Nucleus accumbens (tissue), 56 donors: ENCODE measurements around the gene CATSPERZ.

ENCODE experiments used
- DNase-seq, 56 donors: peaks; one replicate each; lab custom pipeline; 2025; lab: John Stamatoyannopoulos, UW

The CATSPERZ gene

DNA sequence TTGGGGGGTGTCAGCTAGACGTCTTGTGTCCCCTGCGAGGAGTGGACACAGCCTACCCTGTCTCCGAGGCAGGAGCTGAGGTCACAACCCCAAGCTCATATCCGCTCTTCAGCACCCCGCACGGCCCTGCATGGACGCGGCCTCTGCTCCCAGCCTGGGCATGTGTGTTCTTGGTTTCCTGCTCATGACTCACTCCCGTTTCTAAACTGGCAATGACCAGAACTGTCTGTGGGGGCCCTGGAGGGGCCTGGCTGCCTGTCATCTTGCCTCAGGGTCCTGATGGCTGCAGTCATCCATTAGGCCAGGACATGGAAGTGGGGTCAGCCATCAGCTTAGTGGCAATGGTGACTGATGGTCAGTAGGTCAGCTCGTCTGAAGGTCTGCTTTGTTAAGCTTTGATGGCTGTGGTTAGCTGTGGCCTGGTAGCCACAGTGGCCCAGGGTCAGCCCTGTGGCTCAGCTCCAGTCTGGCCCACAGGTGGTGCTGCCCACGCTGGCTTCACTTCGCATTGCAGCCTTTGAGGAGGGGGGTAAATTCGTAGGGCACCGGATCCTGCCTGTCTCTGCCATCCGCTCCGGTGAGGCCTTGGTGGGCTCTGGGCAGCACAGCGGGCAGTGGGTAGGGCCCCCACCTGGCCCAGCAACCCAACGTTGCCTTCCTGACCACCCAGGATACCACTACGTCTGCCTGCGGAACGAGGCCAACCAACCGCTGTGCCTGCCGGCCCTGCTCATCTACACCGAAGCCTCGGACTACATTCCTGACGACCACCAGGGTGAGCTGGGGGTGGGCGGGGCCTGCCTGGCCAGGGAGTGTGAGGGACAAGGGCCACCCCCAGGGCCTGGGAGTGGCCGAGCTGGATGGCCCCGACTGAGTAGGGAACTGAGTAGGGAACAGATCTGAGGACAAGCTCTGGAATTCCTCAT is 36.9 kb upstream of the CATSPERZ start:
- DNase-seq: no peak

DNA sequence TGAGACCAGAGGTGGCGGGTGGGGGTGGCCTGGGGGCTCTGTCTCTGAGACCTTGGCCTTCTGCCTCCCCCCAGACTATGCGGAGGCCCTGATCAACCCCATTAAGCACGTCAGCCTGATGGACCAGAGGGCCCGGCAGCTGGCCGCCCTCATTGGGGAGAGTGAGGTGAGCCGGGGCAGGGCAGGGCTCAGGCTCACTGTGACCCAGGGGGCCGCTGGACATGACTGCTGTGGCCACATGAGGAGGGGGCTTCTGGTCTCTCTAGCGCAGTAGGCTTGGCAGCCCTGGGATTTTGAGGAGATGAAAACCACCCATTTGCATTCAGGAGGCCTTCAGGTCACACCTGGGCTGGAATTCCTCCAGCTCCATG is 36.2 kb upstream of the CATSPERZ start:
- DNase-seq: no peak

GRCh38 chr11:64264371-64264852 is 35.7 kb upstream of the CATSPERZ start:
- DNase-seq: no peak

GRCh38 chr11:64265176-64266160 is 34.7 kb upstream of the CATSPERZ start:
- no peak for DNase-seq

- no peak for DNase-seq
Observed at GRCh38 chr11:64266339-64266738, 33.8 kb upstream of the CATSPERZ start.

- DNase-seq: no peak
Observed at GRCh38 chr11:64267207-64267945, 32.8 kb upstream of the CATSPERZ start.

DNA sequence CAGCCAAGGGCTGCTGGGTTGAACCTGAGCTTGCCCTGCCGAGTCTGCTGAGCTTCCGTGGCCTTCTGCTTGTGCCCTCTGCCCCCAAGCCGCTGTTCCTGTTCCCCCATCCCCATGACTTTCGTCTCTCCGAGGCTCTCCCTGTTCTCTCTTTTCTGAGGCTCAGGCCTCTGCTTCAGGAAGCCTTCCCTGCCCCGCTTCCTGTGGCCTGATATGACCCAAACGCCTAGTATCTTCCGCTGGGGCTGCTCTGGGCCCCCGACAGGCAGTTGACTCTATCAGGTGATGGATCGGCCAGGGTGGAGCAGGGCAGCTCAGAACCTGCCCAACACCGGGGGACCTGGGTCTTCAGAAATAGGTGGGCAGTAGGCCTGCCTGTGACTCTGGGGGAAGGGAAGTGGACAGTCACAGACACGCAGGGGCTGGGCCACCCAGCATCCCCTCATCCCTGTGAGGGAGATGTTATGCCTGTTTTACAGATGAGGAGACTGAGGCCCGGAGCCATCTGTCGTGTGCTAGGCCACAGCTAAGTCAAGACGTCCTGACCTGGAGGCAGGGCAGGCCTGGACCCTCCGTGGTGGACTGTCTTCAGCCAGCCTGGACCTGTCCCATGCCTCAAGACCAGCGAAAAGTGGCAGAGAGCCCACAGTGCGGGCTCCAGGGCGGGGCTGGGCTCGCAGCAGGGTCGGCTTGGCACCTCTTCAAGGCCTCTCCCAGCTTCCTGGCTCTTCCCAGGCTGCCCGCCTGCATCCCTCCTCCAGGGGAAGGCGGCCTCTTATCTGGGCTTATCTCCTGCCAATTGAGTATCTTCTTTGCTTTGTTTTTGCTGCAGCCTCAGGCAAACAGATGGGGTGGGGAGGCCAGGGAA is 31.9 kb upstream of the CATSPERZ start:
- DNase-seq: peak in 3 of 56 donors; percentile 19 to 41 (median 33)

DNA sequence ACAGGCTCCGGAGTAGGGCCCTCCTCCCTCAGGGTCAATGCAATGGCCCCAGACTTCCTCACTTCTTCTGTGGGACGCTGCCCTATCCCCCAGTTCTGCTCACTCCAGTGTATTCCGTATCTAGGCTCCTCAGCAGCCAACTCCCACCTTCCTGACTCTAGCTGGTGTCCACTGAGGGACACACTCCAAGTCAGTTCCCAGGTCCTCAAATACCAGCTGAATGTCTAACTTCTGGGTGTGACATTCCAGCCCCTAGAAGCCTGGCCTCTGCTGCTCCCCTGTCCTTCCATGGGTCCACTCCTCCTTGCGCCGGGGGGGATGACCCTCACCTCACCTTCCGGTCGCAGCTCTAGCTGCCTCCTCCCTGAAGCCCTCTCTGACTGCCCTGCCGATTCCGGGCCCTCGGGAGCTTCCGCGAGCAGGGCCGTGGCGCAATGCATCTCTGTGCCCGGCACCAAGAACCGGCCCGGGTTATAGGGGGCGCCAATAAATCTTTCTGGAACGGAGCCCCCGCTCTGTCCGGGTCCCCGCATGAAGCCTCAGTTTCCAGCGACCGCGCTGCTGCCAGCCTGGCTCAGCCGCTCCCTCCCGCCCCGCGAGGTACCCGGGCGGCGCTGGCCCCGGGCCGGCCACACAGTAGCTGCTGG is 31.1 kb upstream of the CATSPERZ start:
- peak in 11 of 56 donors; percentile 32 to 73 (median 64) for DNase-seq

DNA sequence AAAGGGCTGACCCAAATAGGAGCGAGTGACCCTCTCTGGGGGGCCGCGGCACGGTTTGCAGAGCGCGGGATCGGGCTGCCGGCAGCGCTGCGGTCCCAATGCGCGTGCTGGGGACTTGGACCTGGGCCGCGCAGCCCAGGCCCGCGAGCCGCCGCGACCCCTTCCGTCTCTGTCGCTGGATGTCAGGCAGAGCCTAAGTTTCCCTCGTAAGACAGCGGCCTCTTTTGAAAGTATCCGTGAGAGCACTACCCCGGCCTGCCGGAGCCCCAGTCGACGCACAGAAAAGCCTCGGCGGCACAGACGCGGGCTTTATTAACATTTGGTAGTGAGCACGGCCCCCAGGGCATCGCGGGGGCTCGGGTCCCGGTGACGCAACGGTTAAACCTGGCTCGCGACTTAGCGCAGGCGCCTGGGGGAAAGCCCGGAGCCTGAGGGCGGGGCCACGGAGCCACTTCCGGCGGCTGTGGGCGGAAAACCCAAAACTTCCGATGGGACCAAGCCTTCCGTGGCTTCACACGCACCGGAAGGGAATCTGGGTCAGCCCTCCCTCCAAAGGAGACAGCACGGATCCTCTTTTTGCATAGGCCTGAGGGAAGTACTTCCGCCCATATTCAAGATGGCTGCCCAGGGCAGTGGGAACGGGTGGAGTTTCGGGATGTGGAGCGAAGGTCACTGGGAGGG is 30.5 kb upstream of the CATSPERZ start:
- peak; percentile 90 to 100 (median 99) for DNase-seq

DNA sequence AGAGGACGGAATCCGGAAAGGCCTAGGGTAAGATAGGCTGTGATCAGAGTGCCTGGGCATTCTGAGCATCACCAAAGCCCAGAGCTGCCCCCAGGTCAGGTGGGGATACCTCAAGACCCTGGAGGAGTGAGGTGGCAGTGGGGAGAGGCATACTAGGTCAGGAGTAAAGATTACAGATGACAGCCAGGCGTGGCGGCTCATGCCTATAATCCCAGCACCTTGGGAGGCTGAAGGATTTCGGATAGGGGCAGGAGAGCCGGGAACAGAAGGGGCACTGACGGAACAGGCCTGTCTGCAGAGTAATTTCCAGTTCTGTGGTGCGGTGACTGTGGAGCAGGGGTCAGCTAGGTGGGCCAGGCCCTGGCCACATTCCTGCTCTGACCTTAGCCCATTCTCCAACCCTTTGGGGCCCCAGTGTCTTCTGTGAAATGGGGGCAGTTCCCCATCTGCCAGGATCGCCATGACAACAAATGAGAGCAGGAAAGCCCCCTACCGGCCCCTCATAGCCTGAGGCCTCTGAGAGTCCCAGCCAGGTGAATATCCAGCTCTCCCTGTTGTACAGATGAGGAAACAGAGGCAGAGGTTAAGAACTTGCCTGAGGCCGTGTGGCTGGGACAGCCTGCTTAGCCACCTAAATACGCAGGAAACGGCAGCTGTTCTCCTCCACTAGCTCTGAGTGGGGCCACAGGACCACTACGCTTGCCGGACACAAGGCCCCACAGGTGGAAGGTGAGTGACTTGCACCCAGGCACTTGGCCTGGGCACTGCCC is 24.9 kb upstream of the CATSPERZ start:
- no peak for DNase-seq

GRCh38 chr11:64275841-64276240 is 24.3 kb upstream of the CATSPERZ start:
- no peak for DNase-seq

- no peak for DNase-seq
Observed at GRCh38 chr11:64276653-64277431, 23.3 kb upstream of the CATSPERZ start.

GRCh38 chr11:64278576-64279190 is 21.5 kb upstream of the CATSPERZ start:
- DNase-seq: no peak

DNA sequence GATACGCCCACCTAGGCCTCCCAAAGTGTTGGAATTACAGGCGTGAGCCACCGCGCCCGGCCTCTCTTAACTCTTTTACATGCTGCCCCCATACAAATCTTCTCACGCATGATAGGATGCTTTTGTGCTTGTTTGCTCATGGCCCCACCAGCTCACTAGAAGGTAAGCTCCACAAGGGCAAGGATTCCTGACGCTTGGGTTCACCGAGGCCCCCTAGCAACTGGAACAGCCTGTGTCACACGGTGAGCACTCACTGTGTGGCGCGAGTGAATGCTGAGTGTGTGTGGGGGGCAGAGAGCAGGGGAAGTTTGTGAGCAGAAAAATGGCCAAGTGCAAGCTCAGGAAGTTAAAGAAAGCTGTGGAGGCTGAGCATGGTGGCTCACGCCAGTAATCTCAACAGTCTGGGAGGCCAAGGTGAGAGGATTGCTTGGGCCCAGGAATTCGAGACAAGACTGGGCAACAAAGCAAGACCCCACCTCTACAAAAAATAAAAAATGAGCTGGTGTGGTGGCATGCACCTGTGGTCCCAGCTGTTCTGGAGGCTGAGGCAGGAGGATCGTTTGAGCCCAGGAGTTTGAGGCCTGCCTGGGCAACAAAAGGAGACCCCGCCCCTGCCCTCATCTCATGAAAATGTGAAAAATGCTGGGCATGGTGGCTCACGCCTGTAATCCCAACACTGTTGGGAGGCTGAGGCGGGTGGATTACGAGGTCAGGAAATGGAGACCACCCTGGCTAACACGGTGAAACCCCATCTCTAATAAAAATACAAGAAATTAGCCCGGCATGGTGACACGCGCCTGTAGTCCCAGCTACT is 18.0 kb upstream of the CATSPERZ start:
- DNase-seq: no peak

DNA sequence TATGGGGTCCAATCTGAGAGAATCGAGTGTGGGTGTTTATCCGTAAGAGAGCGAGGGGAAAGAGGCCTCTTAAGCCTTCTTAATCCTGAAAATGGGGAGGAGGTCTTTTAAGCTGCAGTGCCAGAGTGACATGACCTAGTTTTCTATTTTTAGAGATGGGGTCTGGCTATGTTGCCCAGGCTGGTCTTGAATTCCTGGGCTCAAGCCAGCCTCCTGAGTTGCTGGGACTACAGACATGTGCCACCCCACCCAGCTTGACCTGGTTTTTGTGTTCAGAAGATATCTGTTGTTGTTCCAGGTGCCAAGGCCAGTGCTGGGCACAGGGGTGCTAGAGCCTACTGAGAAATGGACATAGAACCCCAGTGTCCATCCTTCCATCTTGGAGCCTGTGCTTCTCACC is 17.1 kb upstream of the CATSPERZ start:
- DNase-seq: no peak
